COR-L47 (cell line): ENCODE measurements around the gene OSBPL3.
A peak's percentile ranks its signal among the peaks of the same experiment; 100 is the strongest.
"Not testable (repeated sequence)": the region's sequence is repeated elsewhere in the genome, so short reads cannot be mapped to it uniquely, and the experiment has no call there.

Source experiments
- DNase-seq: peaks from one replicate; lab custom pipeline; 2025; lab: John Stamatoyannopoulos, UW

Gene OSBPL3, protein sequence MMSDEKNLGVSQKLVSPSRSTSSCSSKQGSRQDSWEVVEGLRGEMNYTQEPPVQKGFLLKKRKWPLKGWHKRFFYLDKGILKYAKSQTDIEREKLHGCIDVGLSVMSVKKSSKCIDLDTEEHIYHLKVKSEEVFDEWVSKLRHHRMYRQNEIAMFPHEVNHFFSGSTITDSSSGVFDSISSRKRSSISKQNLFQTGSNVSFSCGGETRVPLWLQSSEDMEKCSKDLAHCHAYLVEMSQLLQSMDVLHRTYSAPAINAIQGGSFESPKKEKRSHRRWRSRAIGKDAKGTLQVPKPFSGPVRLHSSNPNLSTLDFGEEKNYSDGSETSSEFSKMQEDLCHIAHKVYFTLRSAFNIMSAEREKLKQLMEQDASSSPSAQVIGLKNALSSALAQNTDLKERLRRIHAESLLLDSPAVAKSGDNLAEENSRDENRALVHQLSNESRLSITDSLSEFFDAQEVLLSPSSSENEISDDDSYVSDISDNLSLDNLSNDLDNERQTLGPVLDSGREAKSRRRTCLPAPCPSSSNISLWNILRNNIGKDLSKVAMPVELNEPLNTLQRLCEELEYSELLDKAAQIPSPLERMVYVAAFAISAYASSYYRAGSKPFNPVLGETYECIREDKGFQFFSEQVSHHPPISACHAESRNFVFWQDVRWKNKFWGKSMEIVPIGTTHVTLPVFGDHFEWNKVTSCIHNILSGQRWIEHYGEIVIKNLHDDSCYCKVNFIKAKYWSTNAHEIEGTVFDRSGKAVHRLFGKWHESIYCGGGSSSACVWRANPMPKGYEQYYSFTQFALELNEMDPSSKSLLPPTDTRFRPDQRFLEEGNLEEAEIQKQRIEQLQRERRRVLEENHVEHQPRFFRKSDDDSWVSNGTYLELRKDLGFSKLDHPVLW

DNA sequence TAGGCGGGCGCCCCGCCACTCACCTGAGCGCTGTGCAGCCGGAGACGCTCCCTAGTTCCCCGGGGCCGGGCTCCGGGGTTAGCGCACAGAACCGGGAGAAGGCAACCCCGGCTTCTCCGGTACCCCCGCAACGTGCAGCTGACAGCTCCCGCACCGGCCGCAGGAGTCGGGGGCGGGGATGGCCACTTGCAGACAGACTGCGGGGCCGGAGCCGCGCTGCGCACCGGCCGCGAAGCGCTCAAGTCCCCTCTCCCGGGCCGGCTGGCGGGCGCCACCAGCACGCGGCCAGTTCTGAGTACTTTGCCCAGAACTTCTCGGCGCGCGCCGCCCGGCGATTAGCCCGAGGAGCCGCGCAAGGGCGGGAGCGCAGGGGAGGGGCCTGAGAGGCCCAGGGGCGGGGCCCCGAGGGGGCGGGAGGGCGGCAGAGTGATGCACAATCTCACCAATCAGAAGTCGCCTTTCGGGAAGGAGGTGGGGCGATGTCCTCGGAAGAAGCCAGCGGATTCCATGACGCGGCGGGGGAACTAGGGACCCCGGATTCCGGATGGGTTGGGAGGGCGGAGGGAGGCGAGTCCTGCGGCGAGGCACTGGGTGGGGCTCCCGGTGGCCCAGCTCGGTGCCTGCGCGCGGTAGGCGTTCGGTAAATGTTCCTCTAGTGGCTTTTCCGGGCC, at the start of gene OSBPL3:
TSS of gene OSBPL3 (minus strand) at position 316 of the 671 bp plus-strand sequence. CDS start 87,706 bp downstream, outside the sequence.
- peak; percentile 89 for DNase-seq

DNA sequence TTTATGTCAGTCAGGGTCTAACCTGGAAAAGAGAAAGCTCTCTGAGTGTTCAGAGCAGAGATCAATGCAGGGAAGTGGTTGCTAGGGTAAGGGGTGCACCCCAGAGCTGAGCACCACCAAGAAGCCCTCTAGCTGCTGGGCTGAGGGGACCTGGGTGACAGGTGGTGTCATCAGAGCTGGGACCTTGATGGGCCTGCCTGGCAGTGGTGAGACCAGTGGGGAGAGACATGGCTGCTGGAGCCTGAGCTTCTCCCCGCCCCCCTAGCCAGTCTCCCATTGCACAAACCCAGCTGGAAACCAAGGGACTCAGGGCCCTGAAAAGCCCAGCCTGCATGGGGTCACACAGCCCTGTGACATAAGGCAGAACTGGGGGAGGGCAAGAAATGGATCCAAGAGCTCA, 49.1 kb upstream of the OSBPL3 start:
- no peak for DNase-seq

DNA sequence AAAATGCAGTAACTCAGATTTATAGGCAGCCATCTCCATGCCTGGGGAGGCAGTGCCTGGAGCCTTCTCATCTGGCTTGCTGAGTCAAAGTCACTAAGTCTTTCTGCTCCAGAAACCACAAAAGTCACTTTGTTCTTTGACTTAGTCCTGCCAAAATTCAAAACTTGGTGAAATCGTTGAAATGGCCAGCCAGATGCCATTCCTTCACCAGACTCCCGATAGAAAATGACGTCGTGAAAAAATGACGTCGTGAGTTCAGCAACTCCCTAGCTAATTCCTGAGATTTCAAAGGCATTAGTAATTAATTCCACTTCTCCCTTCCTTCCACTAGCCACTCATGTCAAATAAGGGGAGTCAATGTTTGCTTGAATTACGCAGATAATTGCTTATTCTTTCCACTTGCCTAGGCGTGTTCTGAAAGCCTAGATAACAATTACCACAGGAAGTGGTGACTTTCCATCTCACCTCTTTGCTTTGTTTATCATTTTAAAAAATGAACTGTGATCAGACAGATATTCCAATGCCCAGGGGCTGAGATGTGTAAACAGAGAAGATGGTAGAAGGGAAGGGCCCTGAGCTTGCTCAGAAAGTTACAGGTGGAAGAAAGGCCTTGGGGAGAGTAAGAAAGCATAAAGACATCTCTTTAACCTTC, 48.5 kb upstream of the OSBPL3 start:
- peak; percentile 72 for DNase-seq

GRCh38 chr7:25026156-25026555, 46.2 kb upstream of the OSBPL3 start:
- DNase-seq, result no peak

GRCh38 chr7:25025218-25025671, 45.3 kb upstream of the OSBPL3 start:
- DNase-seq, result no peak

DNA sequence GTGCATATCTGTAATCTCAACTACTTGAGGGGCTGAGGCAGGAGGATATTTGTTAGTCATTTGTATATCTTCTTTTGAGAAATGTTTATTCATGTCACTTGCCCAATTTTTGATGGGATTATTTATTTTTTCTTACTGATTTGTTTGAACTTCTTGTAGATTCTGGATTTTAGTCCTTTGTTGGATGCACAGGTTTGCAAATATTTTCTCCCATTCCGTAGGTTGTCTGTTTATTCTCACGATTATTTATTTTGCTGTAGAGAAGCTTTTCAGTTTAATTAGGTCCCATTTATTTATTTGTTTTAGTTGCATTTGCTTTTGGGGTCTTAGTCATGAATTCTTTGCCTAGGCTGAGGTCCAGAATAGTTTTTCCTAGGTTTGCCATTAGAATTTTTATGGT, 44.1 kb upstream of the OSBPL3 start:
- no peak for DNase-seq

- not testable (repeated sequence) for DNase-seq
Observed at GRCh38 chr7:25017671-25018070, 37.7 kb upstream of the OSBPL3 start.

DNA sequence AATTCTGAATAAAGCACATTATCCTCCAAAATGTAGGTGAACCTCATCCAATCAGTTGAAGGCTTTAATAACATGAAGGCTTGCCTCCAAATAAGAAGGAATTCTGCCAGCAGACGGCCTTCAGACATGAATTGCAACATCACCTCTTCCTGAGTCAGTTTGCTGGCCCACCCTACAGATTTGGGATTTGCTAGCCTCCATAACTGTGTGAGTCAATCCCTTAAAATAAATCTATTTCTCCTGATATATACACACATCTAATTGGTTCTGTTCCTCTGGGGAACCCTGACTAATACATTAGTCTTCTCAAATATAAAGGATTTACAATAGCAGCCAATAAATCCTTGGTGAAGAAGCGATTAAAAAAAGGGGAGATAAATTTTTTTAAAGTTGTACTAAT, 34.8 kb upstream of the OSBPL3 start:
- no peak for DNase-seq

- not testable (repeated sequence) for DNase-seq
Observed at GRCh38 chr7:25012710-25013109, 32.7 kb upstream of the OSBPL3 start.

GRCh38 chr7:25012254-25012653, 32.3 kb upstream of the OSBPL3 start:
- DNase-seq, result no peak

DNA sequence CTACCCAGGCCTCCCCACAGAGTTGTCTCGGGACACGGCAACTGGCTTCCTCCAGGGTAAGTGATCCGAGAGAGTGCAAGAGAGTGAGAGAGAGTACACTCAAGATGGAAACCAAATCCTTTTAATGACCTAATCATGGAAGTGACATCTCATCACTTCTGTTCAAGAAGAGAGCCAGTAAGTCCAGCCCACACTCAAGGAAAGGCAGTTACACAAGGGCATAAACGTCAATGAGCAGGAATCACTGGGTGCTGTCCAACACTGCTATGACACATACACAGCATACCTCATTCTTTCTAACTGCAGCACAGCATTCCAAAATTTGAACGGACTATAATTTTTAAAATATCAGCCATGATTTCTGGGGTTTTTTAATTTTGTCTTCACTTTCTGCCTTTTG, 29.3 kb upstream of the OSBPL3 start:
- no peak for DNase-seq

DNA sequence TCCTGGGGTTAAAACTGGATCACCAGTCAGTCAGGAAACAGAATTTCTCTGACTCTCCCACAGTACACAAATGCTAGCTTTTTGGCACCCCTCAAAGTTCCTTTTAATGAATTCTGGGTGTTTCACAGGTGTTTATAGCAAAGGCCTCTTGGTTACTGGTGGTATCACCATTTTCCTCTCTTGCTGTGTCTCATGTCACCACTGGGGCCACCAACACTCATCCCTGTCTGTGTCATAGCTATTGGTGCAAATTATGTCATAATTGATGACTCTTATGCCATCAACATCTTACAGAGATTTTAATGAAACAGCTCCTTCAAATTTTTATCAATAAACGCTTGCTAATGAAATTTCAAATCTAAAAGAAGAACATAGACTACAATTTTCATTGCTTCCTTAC, 27.7 kb upstream of the OSBPL3 start:
- DNase-seq, result no peak

DNA sequence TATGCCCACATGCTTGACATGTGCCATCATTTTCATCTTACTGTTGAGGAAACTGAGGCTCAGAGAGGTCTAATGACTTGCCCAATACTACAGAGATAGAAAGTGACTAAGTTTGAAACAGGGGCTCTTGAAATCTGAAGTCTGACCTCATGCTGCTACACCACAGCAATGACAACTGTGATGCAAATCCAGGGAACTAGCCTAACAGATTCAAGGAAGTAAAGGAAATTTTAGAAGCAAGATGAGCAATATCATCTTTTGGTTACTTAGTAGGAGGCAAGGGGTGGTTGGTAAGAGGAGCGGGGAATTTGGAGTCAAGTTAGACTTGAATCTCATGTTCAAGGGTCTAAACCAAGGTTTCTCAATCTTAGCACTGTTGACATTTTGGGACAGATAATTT, 26.3 kb upstream of the OSBPL3 start:
- no peak for DNase-seq

- no peak for DNase-seq
Observed at GRCh38 chr7:25005658-25006057, 25.7 kb upstream of the OSBPL3 start.

- DNase-seq, result no peak
Observed at GRCh38 chr7:25002786-25003185, 22.8 kb upstream of the OSBPL3 start.

GRCh38 chr7:24995466-24995865, 15.5 kb upstream of the OSBPL3 start:
- DNase-seq, result no peak

GRCh38 chr7:24992314-24992713, 12.3 kb upstream of the OSBPL3 start:
- no peak for DNase-seq

DNA sequence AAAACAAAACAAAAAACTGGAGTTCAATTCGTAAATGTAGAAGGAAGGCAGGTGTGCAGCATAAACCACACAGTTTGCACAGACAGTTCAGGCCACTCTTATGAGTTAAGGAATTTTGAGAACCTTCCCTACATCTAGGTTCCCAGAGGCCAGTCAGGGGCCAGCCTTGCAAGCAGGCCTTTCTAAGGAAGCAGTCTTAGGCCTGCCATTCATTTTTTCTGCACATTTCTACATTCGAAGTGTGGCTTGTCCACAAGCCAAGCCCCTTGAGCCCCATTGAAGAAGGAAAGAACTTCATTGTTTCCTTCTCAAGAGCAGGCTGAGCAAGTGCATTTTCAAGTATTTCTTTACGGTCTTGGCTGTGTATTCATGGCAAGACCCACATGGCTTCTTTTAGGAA, 11.4 kb upstream of the OSBPL3 start:
- no peak for DNase-seq

DNA sequence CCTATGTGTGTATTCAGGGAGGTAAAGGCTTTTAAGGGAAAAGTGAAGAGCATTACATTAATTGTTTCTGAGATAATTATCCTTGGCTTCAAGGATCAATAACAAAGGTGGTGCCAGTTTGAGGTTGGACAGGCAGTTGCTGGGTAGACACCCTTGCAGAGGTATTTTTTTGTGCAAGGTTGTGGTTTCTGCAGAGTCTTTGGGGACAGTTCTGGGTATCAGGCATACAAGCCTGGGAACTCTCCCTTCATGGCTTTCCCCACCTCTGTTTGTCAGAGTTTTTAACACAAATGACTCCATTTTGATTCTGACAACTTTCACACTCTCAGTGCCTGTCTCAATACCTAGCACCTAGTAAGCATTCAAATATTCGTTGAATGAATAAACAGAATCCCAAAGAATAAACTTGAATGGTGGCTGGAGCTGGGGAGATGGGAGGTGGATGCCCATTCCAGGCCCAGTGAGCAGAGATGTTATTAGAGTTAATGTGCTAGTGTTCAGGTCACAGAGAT, 7.4 kb upstream of the OSBPL3 start:
- no peak for DNase-seq

DNA sequence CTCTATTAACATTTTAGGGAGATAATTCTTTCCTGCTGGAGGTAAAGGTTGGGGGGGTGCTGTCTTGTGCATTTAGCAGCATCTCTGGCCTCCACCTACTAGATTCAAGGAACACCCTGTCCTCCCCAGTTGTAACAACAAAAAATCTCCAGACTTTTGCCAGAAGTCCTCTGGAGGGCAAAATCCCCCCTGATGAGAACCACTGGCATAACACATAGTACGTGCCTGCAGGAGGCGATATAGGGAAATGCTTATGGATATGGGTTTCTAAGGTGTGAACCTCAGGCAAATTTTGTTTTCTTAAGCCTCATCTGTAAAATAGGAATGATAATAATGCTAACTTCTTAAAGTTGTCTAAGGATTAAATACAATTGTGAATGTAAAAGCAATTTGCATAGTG, 2.9 kb upstream of the OSBPL3 start:
- no peak for DNase-seq

GRCh38 chr7:24981171-24981951, 1.4 kb upstream of the OSBPL3 start:
- peak; percentile 60 for DNase-seq
